ENCODE measurements around the gene ANLN.
"Not testable (repeated sequence)": the region's sequence is repeated elsewhere in the genome, so short reads cannot be mapped to it uniquely, and the experiment has no call there.

The ANLN gene

GRCh38 chr7:36361227-36361626, 28.4 kb upstream of the ANLN start:
- no peaks in the 10 kb centered on the region for H3K36me3 ChIP-seq (ENCODE audit: control insufficient read depth, insufficient read depth, low read length)
- no peaks in the 10 kb centered on the region for H3K9me3 ChIP-seq (ENCODE audit: control insufficient read depth, low read length)
- no peak overlapping the region for H3K27ac ChIP-seq (ENCODE audit: low read depth, low read length, severe bottlenecking)
- H3K4me1 ChIP-seq (ENCODE audit: control insufficient read depth, insufficient read depth, low read length, poor library complexity, severe bottlenecking), result no peaks in the 10 kb centered on the region
- H3K4me3 ChIP-seq (ENCODE audit: extremely low read depth, insufficient read depth, low read length, poor library complexity, severe bottlenecking), result no peak overlapping the region
- WGBS, 2 experiments (ENCODE audit: insufficient coverage in 2 of 2), result 67% methylated on average over 2 of the region's 4 CpGs; no CpG with 5 or more reads in 1 of the 2 experiments

GRCh38 chr7:36363515-36363914, 26.1 kb upstream of the ANLN start:
- Histone ChIP-seq H3K36me3 (ENCODE audit: control insufficient read depth, insufficient read depth, low read length) (no peaks in the 10 kb centered on the region), H3K27ac (ENCODE audit: low read depth, low read length, severe bottlenecking) (no peak overlapping the region), H3K9me3 (ENCODE audit: control insufficient read depth, low read length) (no peaks in the 10 kb centered on the region), H3K4me1 (ENCODE audit: control insufficient read depth, insufficient read depth, low read length, poor library complexity, severe bottlenecking) (no peaks in the 10 kb centered on the region), H3K4me3 (ENCODE audit: extremely low read depth, insufficient read depth, low read length, poor library complexity, severe bottlenecking) (no peak overlapping the region)
- WGBS, 2 experiments (ENCODE audit: insufficient coverage in 2 of 2), result 100% methylated on average over 1 of the region's 1 CpG; no CpG with 5 or more reads in 1 of the 2 experiments

- H3K9me3 ChIP-seq (ENCODE audit: control insufficient read depth, low read length), result no peaks in the 10 kb centered on the region
- 67 to 86% methylated on average over 5 to 7 of the region's 12 CpGs for WGBS, 2 experiments (ENCODE audit: insufficient coverage in 2 of 2)
- no peaks in the 10 kb centered on the region for H3K36me3 ChIP-seq (ENCODE audit: control insufficient read depth, insufficient read depth, low read length)
- H3K4me1 ChIP-seq (ENCODE audit: control insufficient read depth, insufficient read depth, low read length, poor library complexity, severe bottlenecking), result no peaks in the 10 kb centered on the region
- no peak overlapping the region for H3K27ac ChIP-seq (ENCODE audit: low read depth, low read length, severe bottlenecking)
- H3K4me3 ChIP-seq (ENCODE audit: extremely low read depth, insufficient read depth, low read length, poor library complexity, severe bottlenecking), result peak overlapping the region; percentile 68
Observed at GRCh38 chr7:36366005-36366717, 23.5 kb upstream of the ANLN start.

- peak overlapping the region; percentile 68 for H3K4me3 ChIP-seq (ENCODE audit: extremely low read depth, insufficient read depth, low read length, poor library complexity, severe bottlenecking)
- no peaks in the 10 kb centered on the region for H3K36me3 ChIP-seq (ENCODE audit: control insufficient read depth, insufficient read depth, low read length)
- H3K4me1 ChIP-seq (ENCODE audit: control insufficient read depth, insufficient read depth, low read length, poor library complexity, severe bottlenecking), result no peaks in the 10 kb centered on the region
- H3K9me3 ChIP-seq (ENCODE audit: control insufficient read depth, low read length), result no peaks in the 10 kb centered on the region
- H3K27ac ChIP-seq (ENCODE audit: low read depth, low read length, severe bottlenecking), result peak overlapping the region; percentile 34
- WGBS, 2 experiments (ENCODE audit: insufficient coverage in 2 of 2), result 2% methylated on average over 48 to 76 of the region's 96 CpGs
Observed at GRCh38 chr7:36366718-36367560, 22.7 kb upstream of the ANLN start.

- WGBS, 2 experiments (ENCODE audit: insufficient coverage in 2 of 2), result 86 to 97% methylated on average over 10 of the region's 16 CpGs
- Histone ChIP-seq H3K27ac (ENCODE audit: low read depth, low read length, severe bottlenecking) (no peak overlapping the region), H3K4me3 (ENCODE audit: extremely low read depth, insufficient read depth, low read length, poor library complexity, severe bottlenecking) (peak overlapping the region; percentile 68), H3K9me3 (ENCODE audit: control insufficient read depth, low read length) (no peaks in the 10 kb centered on the region), H3K36me3 (ENCODE audit: control insufficient read depth, insufficient read depth, low read length) (no peaks in the 10 kb centered on the region), H3K4me1 (ENCODE audit: control insufficient read depth, insufficient read depth, low read length, poor library complexity, severe bottlenecking) (no peaks in the 10 kb centered on the region)
Observed at GRCh38 chr7:36367561-36368077, 22.0 kb upstream of the ANLN start.

- no peaks in the 10 kb centered on the region for H3K36me3 ChIP-seq (ENCODE audit: control insufficient read depth, insufficient read depth, low read length)
- no peaks in the 10 kb centered on the region for H3K9me3 ChIP-seq (ENCODE audit: control insufficient read depth, low read length)
- 65 to 79% methylated on average over 2 to 3 of the region's 3 CpGs for WGBS, 2 experiments (ENCODE audit: insufficient coverage in 2 of 2)
- no peaks in the 10 kb centered on the region for H3K4me1 ChIP-seq (ENCODE audit: control insufficient read depth, insufficient read depth, low read length, poor library complexity, severe bottlenecking)
- H3K27ac ChIP-seq (ENCODE audit: low read depth, low read length, severe bottlenecking), result no peak overlapping the region
- H3K4me3 ChIP-seq (ENCODE audit: extremely low read depth, insufficient read depth, low read length, poor library complexity, severe bottlenecking), result no peak overlapping the region
Observed at GRCh38 chr7:36368496-36368895, 21.2 kb upstream of the ANLN start.

- no peak overlapping the region for H3K4me3 ChIP-seq (ENCODE audit: extremely low read depth, insufficient read depth, low read length, poor library complexity, severe bottlenecking)
- no peaks in the 10 kb centered on the region for H3K9me3 ChIP-seq (ENCODE audit: control insufficient read depth, low read length)
- H3K27ac ChIP-seq (ENCODE audit: low read depth, low read length, severe bottlenecking), result no peak overlapping the region
- H3K36me3 ChIP-seq (ENCODE audit: control insufficient read depth, insufficient read depth, low read length), result no peaks in the 10 kb centered on the region
- no peaks in the 10 kb centered on the region for H3K4me1 ChIP-seq (ENCODE audit: control insufficient read depth, insufficient read depth, low read length, poor library complexity, severe bottlenecking)
- WGBS, 2 experiments (ENCODE audit: insufficient coverage in 2 of 2), result no CpG with 5 or more reads among the region's 1 CpG
Observed at GRCh38 chr7:36369171-36369570, 20.5 kb upstream of the ANLN start.

GRCh38 chr7:36370046-36370445, 19.6 kb upstream of the ANLN start:
- H3K9me3 ChIP-seq (ENCODE audit: control insufficient read depth, low read length), result no peaks in the 10 kb centered on the region
- no peak overlapping the region for H3K4me3 ChIP-seq (ENCODE audit: extremely low read depth, insufficient read depth, low read length, poor library complexity, severe bottlenecking)
- H3K36me3 ChIP-seq (ENCODE audit: control insufficient read depth, insufficient read depth, low read length), result no peaks in the 10 kb centered on the region
- no peak overlapping the region for H3K27ac ChIP-seq (ENCODE audit: low read depth, low read length, severe bottlenecking)
- no peaks in the 10 kb centered on the region for H3K4me1 ChIP-seq (ENCODE audit: control insufficient read depth, insufficient read depth, low read length, poor library complexity, severe bottlenecking)
- WGBS, 2 experiments (ENCODE audit: insufficient coverage in 2 of 2), result 80 to 100% methylated on average over 1 of the region's 2 CpGs

- no peaks in the 10 kb centered on the region for H3K36me3 ChIP-seq (ENCODE audit: control insufficient read depth, insufficient read depth, low read length)
- no peaks in the 10 kb centered on the region for H3K9me3 ChIP-seq (ENCODE audit: control insufficient read depth, low read length)
- no peak overlapping the region for H3K27ac ChIP-seq (ENCODE audit: low read depth, low read length, severe bottlenecking)
- H3K4me1 ChIP-seq (ENCODE audit: control insufficient read depth, insufficient read depth, low read length, poor library complexity, severe bottlenecking), result no peaks in the 10 kb centered on the region
- 72 to 89% methylated on average over 2 to 4 of the region's 4 CpGs for WGBS, 2 experiments (ENCODE audit: insufficient coverage in 2 of 2)
- H3K4me3 ChIP-seq (ENCODE audit: extremely low read depth, insufficient read depth, low read length, poor library complexity, severe bottlenecking), result no peak overlapping the region
Observed at GRCh38 chr7:36372156-36372555, 17.5 kb upstream of the ANLN start.

GRCh38 chr7:36378555-36378954, 11.1 kb upstream of the ANLN start:
- H3K4me3 ChIP-seq (ENCODE audit: extremely low read depth, insufficient read depth, low read length, poor library complexity, severe bottlenecking); H3K9me3 ChIP-seq (ENCODE audit: control insufficient read depth, low read length); H3K27ac ChIP-seq (ENCODE audit: low read depth, low read length, severe bottlenecking); H3K36me3 ChIP-seq (ENCODE audit: control insufficient read depth, insufficient read depth, low read length); H3K4me1 ChIP-seq (ENCODE audit: control insufficient read depth, insufficient read depth, low read length, poor library complexity, severe bottlenecking): not testable (repeated sequence)
- 88 to 91% methylated on average over 5 to 7 of the region's 7 CpGs for WGBS, 2 experiments (ENCODE audit: insufficient coverage in 2 of 2)
